HepG2 (cell line): ENCODE data around the gene SP9. TPM values are rescaled to one million over a fixed set of nuclear protein-coding genes. Genes with fewer than 3 reads are reported as not detected.

ENCODE experiments used
- CENPBD1 ChIP-seq: sonication (generic); formaldehyde crosslinking; IDR thresholded peaks from 2 replicates; pipeline ENCODE4 v1.8.0; 2022; ENCODE audit warnings: missing genetic modification reagents, low read depth, mild to moderate bottlenecking, borderline replicate concordance
- CSRNP1 ChIP-seq: sonication (generic); formaldehyde crosslinking; IDR thresholded peaks from 2 replicates; pipeline ENCODE4 v1.8.1; 2023; ENCODE audit warnings: mild to moderate bottlenecking, missing genetic modification reagents
- FUBP1 ChIP-seq: sonication (generic); formaldehyde crosslinking; IDR thresholded peaks from 2 replicates; pipeline ENCODE4 v1.5.1; 2020; ENCODE audit warnings: missing genetic modification reagents, mild to moderate bottlenecking, borderline replicate concordance
- HINFP ChIP-seq: sonication (generic); formaldehyde crosslinking; IDR thresholded peaks from 2 replicates; pipeline ENCODE4 v1.4.0; 2020; ENCODE audit warnings: low read depth, mild to moderate bottlenecking, missing genetic modification reagents
- RARG ChIP-seq: sonication (generic); formaldehyde crosslinking; IDR thresholded peaks from 2 replicates; pipeline ENCODE4 v1.4.0; 2020; ENCODE audit warnings: low read depth, mild to moderate bottlenecking, missing genetic modification reagents
- SUZ12 ChIP-seq: fragments of 150-350 bp; IDR thresholded peaks from 2 replicates; pipeline ENCODE4 v1.6.1; 2014; ENCODE audit warnings: low read depth, low read length
- TBX3 ChIP-seq: fragments of 450-650 bp; IDR thresholded peaks from 2 replicates; pipeline ENCODE4 v1.6.1; 2017; ENCODE audit warnings: antibody characterized with exemption, mild to moderate bottlenecking, inconsistent platforms, borderline replicate concordance
- ZNF280B ChIP-seq: sonication (generic); formaldehyde crosslinking; IDR thresholded peaks from 2 replicates; pipeline ENCODE4 v1.5.0; 2020; ENCODE audit warnings: missing genetic modification reagents, mild to moderate bottlenecking, borderline replicate concordance
- ZNF318 ChIP-seq: sonication (generic); formaldehyde crosslinking; IDR thresholded peaks from 2 replicates; pipeline ENCODE4 v1.4.0; 2020; ENCODE audit warnings: mild to moderate bottlenecking, missing genetic modification reagents
- ZNF431 ChIP-seq: sonication (generic); formaldehyde crosslinking; IDR thresholded peaks from 2 replicates; pipeline ENCODE4 v1.9.0; 2022; ENCODE audit warnings: missing genetic modification reagents, low read depth, mild to moderate bottlenecking, borderline replicate concordance
- ZNF589 ChIP-seq: sonication (generic); formaldehyde crosslinking; conservative IDR thresholded peaks from 2 replicates; pipeline ENCODE4 v1.8.0; 2022; ENCODE audit warnings: mild to moderate bottlenecking, moderate library complexity, missing genetic modification reagents
- polyA plus RNA-seq, 8 experiments: library from polyadenylated mRNA; depleted of rRNA in 3 of 8; stranded (reverse) in 7 of 8; unstranded in 1 of 8; fragments of >200 nt; fragmentation: Illumina TruSeq in 4 of 8; extraction: Trizol in 4 of 8; gene quantifications; 2 replicates each; pipeline versions ENCODE4 v1.2.1 to v1.2.3, GENCODE V29; 2011 to 2016; ENCODE audit warnings: low read depth in 4 of 8, missing spikeins in 1 of 8, mixed read lengths in 1 of 8; ENCODE audit not compliant: insufficient read depth in 1 of 8
- total RNA-seq, 5 experiments: library from RNA; depleted of rRNA; stranded (reverse); fragments of >200 nt; fragmentation: Illumina TruSeq; extraction: Trizol; gene quantifications; 2 replicates each; pipeline ENCODE4 v1.2.3, GENCODE V29; 2016; ENCODE audit warnings: low read depth in 1 of 5

Gene SP9
- total and polyA plus RNA-seq, 2 of the 13 experiments (the other 11 are each of a cell fraction or from before 2014, with no cell fraction given) = not detected

- 0 out of 2 replicates have a peak, but pooled peaks have one; percentile 82 for TF ChIP-seq ZNF280B
- no peak; the same call in 1 of the 2 replicates for TF ChIP-seq ZNF431 (CRISPR knock-in tag)
- TF ChIP-seq TBX3 = no peak
- TF ChIP-seq FUBP1 = no peak
- TF ChIP-seq RARG = no peak
- TF ChIP-seq ZNF318 = no peak
- no peak for TF ChIP-seq ZNF589 (CRISPR knock-in tag)
- 0 out of 2 replicates have a peak, but pooled peaks have one; percentile 19 for TF ChIP-seq SUZ12
- no peak for TF ChIP-seq CENPBD1 (CRISPR knock-in tag)
- no peak for TF ChIP-seq CSRNP1 (CRISPR knock-in tag)
- TF ChIP-seq HINFP = no peak
These were observed 6.7 kb downstream of the SP9 start (continued) for GRCh38 chr2:174341293-174341994.
